ENCODE data around the gene APBA2.

The APBA2 gene

DNA sequence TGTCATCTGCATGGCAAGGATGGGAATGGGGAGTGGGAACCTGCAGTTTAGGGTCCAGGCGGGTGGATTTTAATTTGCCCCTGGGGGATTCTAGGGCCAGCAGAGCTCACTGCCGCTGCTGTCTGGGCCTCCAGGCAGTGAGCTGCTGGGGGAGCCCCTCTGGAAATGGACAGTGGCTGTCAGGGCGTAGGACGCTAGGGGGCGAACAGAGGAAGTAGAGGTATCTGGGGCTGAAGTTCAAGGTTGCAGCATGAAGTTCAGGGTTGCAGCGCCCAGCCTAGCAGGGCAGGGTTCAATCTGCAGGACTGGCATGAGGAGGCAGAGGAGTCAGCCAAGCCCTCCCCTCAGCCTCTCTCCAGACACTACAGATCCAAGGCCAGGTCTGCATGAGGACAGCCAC, 49.5 kb downstream of the APBA2 start:
- peak; percentile 28 for DNase-seq (ENCODE audit: low spot score)

DNA sequence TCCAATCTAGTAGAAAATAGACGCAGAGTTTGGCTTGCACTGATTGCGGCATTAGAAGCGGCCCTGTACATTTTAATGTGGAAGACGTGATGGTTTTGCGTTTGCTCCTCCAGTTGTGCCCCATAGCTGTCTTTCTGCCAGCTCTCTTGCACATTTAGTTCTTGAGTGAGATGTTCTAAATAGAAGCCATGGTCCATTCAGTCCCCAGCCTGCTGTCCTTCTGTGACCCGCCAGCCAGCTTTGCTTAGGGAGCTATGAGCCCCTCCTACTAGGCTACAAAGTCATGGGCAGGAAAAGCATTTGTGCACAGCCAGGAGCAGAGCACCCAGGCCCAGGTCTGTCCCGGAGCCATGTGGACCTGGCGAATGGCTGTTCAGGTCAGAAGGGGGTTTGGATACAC, 50.3 kb downstream of the APBA2 start:
- DNase-seq (ENCODE audit: low spot score), result no peak

DNA sequence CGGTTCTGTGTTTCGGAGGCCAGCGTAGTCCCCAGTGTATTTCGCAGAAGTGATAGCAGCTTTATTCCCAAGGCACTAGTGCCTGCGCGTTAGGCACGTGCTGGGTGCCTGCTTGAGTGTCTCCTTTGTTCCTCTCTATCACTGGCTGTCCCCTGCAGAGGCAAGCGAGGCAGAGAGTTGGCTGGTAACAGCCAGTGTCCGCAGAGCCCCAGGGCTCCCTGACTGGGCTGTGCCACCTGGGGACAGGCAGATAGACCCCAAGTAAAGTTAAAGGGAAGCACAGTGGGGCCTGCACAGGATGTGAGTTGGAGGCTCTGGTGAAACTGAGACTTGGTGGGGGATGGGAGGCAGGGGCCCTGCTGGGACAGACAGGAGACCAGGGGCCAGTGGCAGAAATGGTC, 50.7 kb downstream of the APBA2 start:
- peak; percentile 21 for DNase-seq (ENCODE audit: low spot score)

DNA sequence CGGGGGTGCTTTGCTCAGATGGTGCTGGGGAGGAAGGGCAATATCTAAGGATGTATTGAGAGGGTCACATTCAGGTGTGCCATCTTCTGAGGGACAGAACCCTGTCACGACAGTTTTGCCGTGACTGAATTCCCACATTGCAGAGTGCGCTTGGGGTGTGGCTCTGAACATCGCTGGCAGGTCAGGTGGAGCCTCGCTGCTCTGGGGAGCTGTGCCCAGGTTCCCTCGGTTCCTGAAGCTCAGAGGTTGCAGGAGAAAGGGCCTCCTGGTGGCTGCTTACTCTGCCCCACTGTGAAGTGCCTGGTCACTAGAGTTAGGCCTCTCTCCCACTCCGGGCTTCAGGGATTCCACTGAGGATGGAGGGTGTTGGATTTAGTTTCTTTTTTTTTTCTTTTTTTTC, 51.5 kb downstream of the APBA2 start:
- DNase-seq (ENCODE audit: low spot score), result peak; percentile 25

DNA sequence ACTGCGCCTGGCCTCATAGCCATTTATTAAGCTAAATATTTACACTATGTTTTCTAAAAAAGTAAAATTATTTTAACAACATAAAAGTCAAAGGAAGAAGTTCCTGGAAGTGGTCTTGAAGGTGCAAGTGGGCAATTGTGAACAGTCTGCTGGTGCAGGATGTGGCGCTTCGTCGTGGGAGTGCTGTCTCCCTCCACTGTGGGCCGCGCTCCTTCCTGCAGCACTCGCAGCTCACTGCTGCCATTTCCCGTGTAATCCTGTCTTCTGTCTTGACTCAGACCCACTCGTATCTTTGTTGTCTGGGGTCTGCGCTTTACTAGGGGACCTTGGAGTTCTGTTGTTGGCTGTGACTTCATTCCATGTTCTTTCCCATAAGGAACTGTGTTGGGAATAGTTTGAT, 56.3 kb downstream of the APBA2 start:
- no peak for DNase-seq (ENCODE audit: low spot score)

DNA sequence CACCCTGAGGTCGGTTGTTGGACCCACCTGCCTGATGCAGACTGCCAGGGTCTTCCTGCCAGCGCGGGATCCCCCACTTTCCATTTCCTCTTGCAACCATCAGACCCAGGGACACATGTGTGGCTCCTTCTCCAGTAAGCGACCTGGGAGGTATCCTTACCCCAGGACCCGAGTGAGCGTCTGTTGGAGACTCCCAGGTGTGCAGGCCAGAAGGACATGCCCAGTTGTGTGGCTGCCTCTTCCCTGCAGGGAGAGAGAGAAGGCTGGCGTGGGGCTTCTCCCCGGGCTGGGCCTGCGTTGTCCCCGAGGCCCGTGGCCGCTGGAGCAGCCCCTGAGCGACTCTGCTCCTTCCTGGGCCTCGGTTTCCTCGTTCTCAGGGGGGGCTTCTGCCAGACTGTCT, 56.8 kb downstream of the APBA2 start:
- no peak for DNase-seq (ENCODE audit: low spot score)

DNA sequence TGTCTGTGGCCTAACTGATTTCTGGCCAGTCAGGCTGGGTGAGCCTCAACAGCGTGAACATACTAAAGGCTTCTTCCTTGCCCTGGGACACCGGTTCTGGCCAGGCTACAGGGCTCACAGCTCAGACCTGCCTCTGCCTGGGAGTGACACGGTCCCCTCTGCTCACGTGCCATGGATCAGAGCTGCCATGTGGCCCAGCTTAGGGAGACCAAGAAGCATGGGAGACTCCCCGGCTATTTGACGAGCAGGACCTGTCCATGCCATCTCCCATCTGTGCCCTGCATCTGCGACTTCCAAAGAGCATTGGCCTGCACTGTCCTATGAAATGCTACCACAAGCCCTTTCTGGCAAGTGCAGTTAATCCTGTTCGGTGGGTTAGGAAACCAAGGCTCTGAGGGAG, 57.4 kb downstream of the APBA2 start:
- DNase-seq (ENCODE audit: low spot score), result peak; percentile 23

DNA sequence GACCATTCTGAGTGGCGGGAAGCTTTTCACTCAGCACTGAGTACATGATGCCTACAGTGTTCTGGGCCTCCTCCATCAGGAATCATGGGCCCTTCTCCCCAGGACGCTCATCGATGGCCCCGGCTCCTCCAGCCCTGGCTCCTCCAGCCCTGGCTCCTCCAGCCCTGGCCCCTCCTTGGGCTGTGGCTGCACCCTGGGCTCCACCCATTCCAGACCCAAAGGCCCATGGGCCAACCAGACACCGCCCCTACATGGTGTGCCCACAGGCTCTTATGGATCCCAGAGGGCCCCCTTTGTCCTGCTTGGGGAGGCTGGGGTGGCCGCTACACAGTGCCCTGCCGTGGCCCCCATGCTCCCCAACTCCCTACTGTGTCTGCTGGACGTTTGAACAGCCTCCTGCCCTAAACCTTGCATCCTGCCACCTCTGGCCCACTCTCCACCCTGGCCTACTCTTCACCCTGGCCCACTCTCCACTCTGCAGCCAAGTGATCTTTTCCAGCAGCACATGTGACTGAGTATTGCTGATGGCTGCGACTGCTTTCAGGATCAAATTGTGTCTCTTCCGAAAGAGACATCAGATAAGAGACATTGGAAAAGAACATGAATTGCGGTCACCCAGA, 57.9 kb downstream of the APBA2 start:
- DNase-seq (ENCODE audit: low spot score), result no peak

DNA sequence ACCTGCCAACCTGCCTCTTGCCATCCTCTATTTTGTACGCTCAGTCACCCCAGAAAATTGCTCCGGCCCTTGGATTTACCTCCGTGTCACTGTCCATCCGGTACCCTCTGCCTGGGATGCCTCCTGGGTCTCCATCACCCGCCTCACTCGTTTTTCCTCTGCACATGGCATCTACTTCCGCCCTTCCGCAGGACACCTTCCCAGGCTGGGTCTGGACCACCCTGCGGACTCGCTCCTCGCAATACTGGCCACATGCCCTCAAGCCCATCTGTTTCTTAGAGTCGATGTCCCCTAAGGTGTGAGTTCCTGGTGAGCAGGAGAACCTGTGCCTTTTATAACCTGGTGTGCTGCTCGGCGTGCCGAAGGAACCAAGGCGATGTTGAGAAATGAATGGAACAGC, 58.5 kb downstream of the APBA2 start:
- no peak for DNase-seq (ENCODE audit: low spot score)

DNA sequence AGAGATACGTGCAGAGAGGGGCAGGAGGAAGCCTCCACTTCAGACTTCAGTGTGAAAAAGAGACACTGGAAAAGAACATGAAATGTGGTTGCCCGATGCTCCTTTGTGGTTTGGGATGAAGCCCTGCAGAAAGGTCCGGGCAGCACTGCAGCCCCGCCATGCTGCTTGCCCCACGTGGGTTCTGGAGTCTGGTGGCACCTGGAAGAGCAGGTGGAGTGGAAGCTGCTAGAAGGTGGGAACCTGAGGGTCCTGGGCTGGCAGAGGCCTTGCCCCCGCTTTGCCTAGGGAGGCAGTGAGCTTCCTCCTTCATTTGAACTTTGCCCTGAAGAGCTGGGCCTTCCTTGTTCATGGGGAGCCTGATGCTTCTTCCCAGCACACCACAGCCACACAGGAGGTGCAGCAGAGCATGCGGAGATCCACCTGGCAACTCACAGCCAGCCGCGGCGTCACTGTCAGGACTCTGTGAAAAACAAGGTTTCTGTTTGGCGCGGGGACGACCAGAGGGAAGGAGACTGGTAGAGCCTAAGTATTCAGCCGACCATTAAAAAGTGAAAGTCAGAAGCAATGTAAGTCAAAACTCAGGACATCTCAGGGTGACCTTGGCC, 59.0 kb downstream of the APBA2 start:
- no peak for DNase-seq (ENCODE audit: low spot score)

DNA sequence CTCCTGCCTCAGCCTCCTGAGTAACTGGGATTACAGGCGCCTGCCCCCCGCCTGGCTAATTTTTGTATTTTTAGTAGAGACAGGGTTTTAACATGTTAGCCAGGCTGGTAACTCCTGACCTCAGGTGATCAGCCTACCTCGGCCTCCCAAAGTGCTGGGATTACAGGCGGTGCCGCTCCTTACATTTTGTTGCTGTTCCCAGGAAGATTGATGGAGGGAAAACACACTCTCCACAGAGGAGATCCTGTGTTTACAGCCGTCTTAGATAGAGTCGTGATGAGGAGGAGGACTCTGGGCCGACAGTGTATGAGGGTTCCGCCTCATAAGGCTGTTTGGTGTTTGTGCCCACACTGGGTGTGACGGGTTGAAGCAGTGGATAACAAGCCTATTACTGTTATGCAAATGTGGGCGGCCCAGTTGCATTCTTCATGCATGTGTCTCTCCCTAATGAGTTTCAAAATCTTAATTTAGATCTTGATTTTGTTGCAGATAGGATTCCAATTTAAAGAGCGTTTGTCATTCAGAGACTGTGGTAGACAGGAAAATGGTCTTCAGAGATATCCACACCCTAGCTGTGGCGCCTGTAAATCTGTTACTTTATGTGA, 60.0 kb downstream of the APBA2 start:
- DNase-seq (ENCODE audit: low spot score), result no peak

DNA sequence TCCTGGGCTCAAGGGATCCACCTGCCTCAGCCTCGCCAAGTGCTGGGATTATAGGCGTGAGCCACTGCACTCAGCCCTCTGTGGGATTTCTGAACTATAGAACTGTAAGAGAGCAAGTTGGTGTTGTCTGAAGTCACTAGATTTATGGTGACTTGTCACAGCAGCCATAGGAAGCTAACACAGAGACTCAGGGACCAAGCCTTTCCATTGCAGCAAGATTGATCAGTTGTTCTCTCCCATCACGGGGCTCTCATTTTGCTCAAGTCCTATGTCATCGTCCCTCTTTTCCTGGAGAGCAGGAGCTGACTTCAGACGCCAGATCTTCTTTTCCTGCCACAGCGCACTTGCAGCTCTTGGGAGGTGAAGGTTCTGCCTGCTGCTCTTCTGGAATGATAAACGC, 61.0 kb downstream of the APBA2 start:
- DNase-seq (ENCODE audit: low spot score), result no peak

DNA sequence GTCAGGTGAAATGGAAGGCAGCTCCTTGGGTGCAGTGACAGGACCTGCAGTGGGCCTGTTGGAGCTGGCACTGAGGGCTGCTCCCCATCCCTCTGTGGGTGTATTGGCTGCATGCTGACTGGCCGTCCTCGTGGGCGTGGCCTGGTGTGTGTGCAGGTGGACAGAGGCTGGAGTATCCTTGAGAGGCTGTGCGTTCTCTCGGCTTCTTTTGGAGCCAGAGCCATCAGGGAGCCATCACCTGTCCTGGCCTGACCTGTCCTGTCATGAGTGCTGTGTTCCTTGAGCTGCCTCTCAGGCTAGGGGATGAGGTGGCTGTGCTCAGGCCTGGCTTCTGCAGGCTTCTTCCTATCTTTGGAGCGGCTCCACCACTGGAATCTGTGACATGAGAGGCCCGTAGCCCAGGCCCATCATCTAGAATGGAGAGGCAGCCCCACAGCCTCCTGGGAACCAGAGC, 61.5 kb downstream of the APBA2 start:
- DNase-seq (ENCODE audit: low spot score), result peak; percentile 25

DNA sequence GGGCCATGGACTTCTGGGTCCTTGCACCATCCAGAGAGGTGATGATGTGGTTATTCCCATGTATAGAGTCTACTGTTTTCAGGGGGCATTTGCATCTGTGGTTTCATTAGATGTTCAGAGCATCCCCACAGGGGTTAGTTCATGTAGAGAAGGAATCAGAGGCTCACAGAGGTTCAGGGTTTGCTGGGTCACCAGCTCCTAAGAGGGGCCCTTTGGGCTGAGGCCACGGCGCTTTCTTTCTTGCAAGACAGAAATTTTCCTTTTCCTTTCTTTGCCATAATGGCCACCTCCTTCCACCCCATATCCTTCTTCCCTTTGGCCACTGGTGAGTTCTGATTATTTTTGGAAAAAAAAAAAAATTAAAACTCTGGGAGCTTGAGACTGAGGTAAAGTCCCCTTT, 62.3 kb downstream of the APBA2 start:
- no peak for DNase-seq (ENCODE audit: low spot score)

DNA sequence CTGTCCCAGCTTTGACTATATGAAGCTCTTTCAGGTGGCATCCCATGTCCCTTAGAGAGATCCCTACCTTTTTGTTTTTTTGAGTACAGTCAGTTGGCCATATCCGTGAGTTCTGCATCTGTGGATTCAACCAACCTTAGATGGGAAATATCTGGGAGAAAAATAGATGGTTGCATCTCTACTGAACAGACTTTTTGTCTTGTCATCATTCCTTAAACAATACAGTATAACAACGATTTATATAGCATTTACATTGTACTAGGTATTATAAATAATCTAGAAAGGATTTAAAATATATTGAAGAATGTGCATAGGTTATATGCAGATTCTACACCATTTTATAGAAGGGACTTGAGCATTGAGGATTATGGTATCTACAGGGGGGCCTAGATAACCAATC, 65.1 kb downstream of the APBA2 start:
- no peak for DNase-seq (ENCODE audit: low spot score)

DNA sequence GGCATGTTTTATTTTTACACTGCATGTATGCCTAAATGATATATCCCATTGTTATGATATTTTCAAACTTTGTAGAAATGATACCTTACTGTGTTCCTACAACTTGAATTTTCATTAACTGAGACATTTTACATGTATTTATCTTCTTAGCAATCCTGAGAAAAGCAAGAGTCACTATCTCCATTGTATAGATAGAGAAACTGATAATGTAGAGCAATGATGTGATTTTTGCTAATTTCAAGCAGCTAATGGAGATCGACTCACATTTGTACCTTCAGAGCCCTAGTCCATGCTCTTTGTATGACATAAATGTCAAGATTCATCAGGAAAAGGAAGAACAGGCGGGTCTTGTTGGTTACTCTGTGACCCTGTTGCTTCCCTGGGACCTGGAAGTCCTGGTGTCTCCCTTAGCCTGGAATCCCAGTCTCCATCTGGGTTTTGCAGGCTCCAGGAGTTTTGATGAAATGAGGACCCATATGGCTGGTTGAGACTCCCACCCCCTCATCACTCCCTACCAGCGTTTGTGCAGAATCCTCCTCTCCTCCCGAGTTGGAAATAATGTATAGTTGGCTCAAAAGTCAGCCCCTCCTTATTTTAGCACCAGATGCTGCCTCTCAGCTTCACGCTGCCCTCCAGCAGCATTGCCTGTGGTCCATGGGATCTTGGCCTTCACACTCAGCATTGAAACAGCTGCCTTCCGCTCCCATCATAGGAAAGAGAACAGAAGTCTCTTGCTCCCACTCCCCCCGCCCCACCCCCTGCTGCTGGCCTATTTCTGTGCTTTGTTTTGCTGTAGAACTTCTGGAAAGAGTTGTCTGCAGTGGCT, 67.1 kb downstream of the APBA2 start:
- DNase-seq (ENCODE audit: low spot score), result no peak

DNA sequence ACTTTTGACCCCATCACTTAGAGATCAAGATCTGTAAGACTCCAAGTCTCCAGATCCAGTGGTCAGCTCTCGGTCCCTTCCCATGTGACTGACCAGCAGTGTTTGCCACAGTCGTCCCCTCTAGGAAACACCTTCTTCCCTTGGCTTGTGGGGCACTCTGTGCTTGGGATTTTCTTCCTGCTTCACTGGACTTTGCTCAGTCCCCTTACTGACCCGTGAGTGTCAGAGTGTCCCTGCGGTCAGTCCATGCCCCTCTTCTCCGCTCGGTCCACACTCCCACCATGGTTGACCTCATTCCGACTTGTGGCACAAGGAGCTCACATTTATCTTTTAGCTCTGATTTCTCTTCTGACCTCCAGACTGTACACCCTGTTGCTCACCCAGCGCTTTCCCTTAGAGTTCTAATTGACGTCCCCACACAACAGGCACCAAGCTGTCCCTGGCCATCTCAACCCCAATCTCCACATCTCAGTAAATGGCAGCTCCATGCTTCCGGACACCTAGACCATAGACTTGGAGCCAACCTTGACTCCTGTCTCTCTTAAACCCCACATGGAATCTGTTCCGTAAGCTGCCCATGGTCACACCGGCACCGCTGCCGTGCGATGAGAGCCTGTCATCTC, 67.9 kb downstream of the APBA2 start:
- no peak for DNase-seq (ENCODE audit: low spot score)

DNA sequence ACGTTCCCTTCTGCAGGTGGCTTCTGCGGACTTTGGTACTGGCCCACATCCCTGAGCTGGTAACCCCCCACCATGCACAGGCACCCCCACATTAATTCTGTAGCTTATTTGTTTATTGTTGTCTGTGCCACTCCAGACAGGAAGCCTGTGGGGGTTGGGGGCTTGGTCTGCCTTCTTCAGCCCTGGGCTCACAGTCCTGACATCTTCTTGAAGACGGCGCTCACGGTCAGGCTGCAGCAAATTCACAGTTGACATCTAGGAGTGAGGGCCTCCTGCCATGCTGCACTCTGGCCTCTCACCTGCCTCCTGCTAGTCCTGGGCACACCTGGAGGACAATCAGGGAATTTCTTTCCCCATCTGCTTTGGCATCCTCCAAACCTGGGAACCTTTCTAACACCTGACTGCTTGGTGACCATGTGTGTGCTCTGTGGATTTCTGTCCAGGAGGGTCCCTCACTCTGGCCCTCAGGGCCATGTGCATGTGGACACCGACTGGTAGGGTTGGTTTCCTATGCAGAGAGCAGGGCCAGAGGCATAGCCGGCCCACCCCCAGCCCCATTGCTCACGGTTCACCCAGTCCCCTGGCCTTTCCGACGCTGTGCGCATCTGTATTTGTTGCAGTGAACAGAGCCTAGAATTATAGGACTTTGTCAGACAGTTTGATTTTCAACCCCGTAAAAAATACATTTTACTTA, 68.8 kb downstream of the APBA2 start:
- DNase-seq (ENCODE audit: low spot score), result no peak

DNA sequence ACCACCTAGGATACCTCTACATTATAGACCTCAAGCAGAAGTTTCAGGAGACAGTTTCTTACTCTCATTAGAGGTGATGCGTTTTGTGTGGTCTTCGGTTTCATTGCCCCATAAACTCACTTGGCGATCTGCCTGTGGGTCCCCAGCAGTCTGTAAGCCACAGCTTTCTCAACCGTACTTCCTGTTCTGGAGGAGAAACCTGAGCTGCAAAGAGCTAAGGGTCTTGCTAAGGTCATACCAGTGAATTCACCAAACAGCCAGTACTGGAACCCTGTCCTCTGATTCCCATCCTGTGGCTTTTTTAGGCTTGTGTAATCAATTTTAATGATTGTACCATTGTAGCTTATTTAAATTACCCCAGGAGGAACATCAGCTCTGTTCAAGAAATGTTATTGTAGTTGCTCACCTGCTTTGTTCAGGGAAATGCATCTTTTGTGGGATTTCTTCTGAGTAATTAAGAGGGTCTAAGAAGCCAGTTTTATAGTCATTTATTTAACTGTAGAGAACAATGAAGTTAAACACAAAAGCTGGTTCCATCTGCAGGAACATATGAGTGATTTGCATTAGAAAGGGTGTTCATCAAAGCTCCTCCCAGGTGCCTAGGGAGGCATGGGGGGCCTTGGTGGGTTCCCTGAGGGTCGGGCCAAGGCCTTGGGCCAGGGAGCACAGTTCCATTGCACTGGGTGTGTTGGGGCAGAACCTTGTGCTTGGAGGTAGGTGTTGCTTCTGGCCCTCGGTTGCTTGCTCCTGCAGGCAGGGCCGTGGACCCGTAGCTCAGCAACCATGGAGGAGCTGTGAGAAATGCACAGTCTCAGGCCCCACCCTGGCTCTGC, 69.6 kb downstream of the APBA2 start:
- no peak for DNase-seq (ENCODE audit: low spot score)

DNA sequence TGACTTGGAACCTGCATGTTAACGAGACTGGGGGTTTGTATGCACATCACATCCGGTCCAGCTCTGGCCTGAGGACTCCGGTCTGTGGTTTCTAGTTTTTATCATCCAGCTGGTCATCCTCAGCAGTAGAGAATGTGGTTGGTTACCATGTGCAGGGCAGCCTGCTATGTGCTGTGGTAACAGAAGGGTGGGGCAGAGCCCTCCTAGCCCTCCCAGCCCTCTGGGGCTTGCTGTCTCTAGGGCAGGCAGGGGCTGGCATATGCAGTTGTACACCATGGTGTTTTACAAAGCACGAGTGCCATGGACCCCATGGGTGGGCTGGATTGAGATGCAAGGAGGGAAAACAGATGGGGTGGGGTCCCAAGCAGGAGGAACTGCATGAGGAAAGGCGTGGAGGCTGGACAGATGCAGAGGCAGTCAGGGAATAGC, 70.2 kb downstream of the APBA2 start:
- no peak for DNase-seq (ENCODE audit: low spot score)

DNA sequence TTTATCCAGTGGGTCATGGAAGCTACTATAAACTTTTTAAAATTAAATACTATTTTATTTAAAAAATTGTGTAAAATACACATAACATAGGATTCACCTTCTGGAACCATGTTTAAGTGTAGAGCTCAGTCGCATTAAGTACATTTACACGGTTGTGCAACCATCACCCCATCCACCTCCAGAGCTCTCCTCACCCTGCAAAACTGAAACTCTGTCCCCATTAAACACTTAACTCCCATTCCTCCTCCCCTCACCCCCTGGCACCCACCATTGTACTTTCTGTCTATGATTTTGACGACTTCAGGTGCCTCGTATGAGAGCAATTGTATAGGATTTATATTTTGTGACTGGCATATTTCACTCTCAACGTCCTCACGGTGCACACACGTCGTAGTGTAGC, 70.7 kb downstream of the APBA2 start:
- no peak for DNase-seq (ENCODE audit: low spot score)
